A673 (cell line): ENCODE measurements around the gene ABCA7.

Experiments
- EZH2 ChIP-seq: fragments of 200-600 bp; sonication (generic); IDR thresholded peaks from 2 replicates; pipeline ENCODE4 v1.6.1; 2017; ENCODE audit warnings: borderline replicate concordance, low read depth, mild to moderate bottlenecking, mixed read lengths, antibody characterized with exemption, low read length; ENCODE audit not compliant: poor library complexity, severe bottlenecking
- TF ChIP-seq, protein P1 (sequence below): fragments of 300-800, 200-600 bp; sonication (generic); conservative IDR thresholded peaks from 2 replicates; pipeline ENCODE4 v1.5.1; 2017; ENCODE audit warnings: low read depth, mild to moderate bottlenecking, antibody characterized with exemption, low read length, moderate library complexity, mixed read lengths

DNA sequence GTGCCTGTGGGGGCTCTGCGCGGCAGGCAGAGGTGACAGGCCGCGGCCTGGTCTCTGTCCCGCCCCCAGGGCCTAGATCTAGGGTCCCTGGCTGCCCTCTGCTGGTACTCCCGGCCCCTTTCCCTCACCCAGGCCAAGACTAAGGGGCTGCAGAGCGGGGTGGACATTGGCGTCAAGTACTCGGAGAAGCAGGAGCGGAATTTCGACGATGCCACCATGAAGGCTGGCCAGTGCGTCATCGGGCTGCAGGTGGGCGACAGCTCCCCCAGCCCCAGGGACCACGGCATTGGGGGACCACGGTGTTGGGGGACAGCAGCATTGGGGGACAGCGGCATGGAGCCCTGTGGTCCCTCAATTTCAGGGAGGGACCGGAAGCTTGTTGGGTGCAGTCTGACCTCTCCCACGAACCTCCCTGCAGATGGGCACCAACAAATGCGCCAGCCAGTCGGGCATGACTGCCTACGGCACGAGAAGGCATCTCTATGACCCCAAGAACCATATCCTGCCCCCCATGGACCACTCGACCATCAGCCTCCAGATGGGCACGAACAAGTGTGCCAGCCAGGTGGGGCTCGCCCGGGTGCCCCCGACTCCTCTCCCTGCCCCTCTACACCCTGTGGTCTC is 3.8 kb upstream of the ABCA7 start:
- TF ChIP-seq, protein P1, sequence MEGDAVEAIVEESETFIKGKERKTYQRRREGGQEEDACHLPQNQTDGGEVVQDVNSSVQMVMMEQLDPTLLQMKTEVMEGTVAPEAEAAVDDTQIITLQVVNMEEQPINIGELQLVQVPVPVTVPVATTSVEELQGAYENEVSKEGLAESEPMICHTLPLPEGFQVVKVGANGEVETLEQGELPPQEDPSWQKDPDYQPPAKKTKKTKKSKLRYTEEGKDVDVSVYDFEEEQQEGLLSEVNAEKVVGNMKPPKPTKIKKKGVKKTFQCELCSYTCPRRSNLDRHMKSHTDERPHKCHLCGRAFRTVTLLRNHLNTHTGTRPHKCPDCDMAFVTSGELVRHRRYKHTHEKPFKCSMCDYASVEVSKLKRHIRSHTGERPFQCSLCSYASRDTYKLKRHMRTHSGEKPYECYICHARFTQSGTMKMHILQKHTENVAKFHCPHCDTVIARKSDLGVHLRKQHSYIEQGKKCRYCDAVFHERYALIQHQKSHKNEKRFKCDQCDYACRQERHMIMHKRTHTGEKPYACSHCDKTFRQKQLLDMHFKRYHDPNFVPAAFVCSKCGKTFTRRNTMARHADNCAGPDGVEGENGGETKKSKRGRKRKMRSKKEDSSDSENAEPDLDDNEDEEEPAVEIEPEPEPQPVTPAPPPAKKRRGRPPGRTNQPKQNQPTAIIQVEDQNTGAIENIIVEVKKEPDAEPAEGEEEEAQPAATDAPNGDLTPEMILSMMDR, result no peak
- no peak for TF ChIP-seq EZH2
